HepG2 (cell line): ENCODE data around the gene RICTOR. TPM values are rescaled to one million over a fixed set of nuclear protein-coding genes. Genes with fewer than 3 reads are reported as not detected.

Experiments
- ATAC-seq: fragments of 200-7000 bp; cut with Tn5 transposase; 3 replicates; pipeline ENCODE4 v1.9.1; 2020; ENCODE audit warnings: mild to moderate bottlenecking, moderate library complexity
- BruUV-seq: library from RNA; stranded (reverse); fragments of 400-500 nt; replicated peaks from 2 replicates; lab custom pipeline; 2021; lab: Mats Ljungman, UMichigan
- CTCF ChIA-PET: fragments of 300-600 bp; formaldehyde crosslinking; extraction: SDS; loops from one replicate; lab custom pipeline; 2021; ENCODE audit warnings: low total read pairs, inconsistent platforms, low intra/inter-chr PET ratio; lab: Yijun Ruan, JAX
- POLR2A ChIA-PET: fragments of 350-600 bp; sonication (Branson Sonifier 250); formaldehyde crosslinking; loops from one replicate; lab custom pipeline; 2020; ENCODE audit warnings: antibody characterized with exemption, inconsistent platforms; lab: Yijun Ruan, JAX
- DNase-seq: peaks from one replicate; pipeline ENCODE4 v3.0.0-alpha.2; 2015; ENCODE audit warnings: low spot score
- FAIRE-seq: peaks from 3 replicates; lab custom pipeline; 2011; peaks lifted over from hg19 to GRCh38; lab: Jason Lieb, UNC
- H2AFZ ChIP-seq: one replicate; pipeline ENCODE4 v1.6.1; 2011; ENCODE audit warnings: low read length, inconsistent platforms
- H3K27ac ChIP-seq: fragments of 300-600 bp; 3 replicates; pipeline ENCODE4 v1.8.0; 2011; ENCODE audit warnings: mixed run types, mild to moderate bottlenecking, mixed read lengths, low read length, inconsistent platforms; ENCODE audit not compliant: insufficient read depth; ENCODE audit errors: extremely low read length
- H3K27me3 ChIP-seq, 2 experiments: fragments of 200-600 bp in 1 of 2; 2 replicates in 1 of 2; 3 replicates in 1 of 2; pipeline versions ENCODE4 v1.6.0 to v1.8.0; 2011; ENCODE audit warnings: low read length in 2 of 2, mild to moderate bottlenecking in 2 of 2, moderate library complexity in 2 of 2, inconsistent platforms in 1 of 2; ENCODE audit not compliant: insufficient read depth in 2 of 2, control insufficient read depth in 1 of 2
- H3K36me3 ChIP-seq, 2 experiments: fragments of 200-600 bp in 1 of 2; replicated peaks in 1 of 2; 2 replicates in 1 of 2; 3 replicates in 1 of 2; pipeline versions ENCODE4 v1.5.1 to v1.8.0; 2011; ENCODE audit warnings: low read length in 2 of 2, inconsistent platforms in 1 of 2; ENCODE audit not compliant: insufficient read depth in 2 of 2, control insufficient read depth in 1 of 2
- H3K4me1 ChIP-seq: 2 replicates; pipeline ENCODE4 v1.5.1; 2012; ENCODE audit warnings: low read length, inconsistent platforms; ENCODE audit not compliant: insufficient read depth
- H3K4me2 ChIP-seq: 2 replicates; pipeline ENCODE4 v1.6.0; 2011; ENCODE audit warnings: low read depth, low read length, inconsistent platforms
- H3K4me3 ChIP-seq, 3 experiments: fragments of 200-600 bp in 1 of 3; sonication (generic), shearing (Covaris generic) in 1 of 3; replicated peaks in 1 of 3; 2 replicates each; pipeline ENCODE4 v1.5.1; 2011 to 2016; ENCODE audit warnings: low read length in 3 of 3, inconsistent platforms in 2 of 3, low read depth in 2 of 3, mild to moderate bottlenecking in 2 of 3, control low read depth in 1 of 3, mixed read lengths in 1 of 3; ENCODE audit not compliant: insufficient read depth in 1 of 3
- H3K79me2 ChIP-seq: one replicate; pipeline ENCODE4 v1.6.1; 2011; ENCODE audit warnings: low read length, inconsistent platforms; ENCODE audit not compliant: insufficient read depth
- H3K9ac ChIP-seq: 2 replicates; pipeline ENCODE4 v1.6.0; 2011; ENCODE audit warnings: mild to moderate bottlenecking, low read depth, low read length, inconsistent platforms; ENCODE audit not compliant: insufficient read depth
- H3K9me3 ChIP-seq: 2 replicates; pipeline ENCODE4 v1.5.1; 2012; ENCODE audit warnings: mild to moderate bottlenecking, low read length
- H4K20me1 ChIP-seq: 2 replicates; pipeline ENCODE4 v1.6.0; 2011; ENCODE audit warnings: inconsistent platforms, mild to moderate bottlenecking, low read length, moderate library complexity; ENCODE audit not compliant: insufficient read depth
- ATM ChIP-seq: fragments of 450-650 bp; IDR thresholded peaks from 2 replicates; pipeline ENCODE4 v1.7.1; 2017; ENCODE audit warnings: mild to moderate bottlenecking, borderline replicate concordance
- BCL6 ChIP-seq: IDR thresholded peaks from 2 replicates; pipeline ENCODE4 v1.6.1; 2016; ENCODE audit warnings: missing genetic modification reagents, missing compliant biosample characterization
- CEBPB ChIP-seq: IDR thresholded peaks from 2 replicates; pipeline ENCODE4 v1.6.1; 2011; ENCODE audit warnings: low read depth, low read length, improper control_type of control experiment, borderline replicate concordance
- CREM ChIP-seq, 2 experiments: sonication (generic) in 1 of 2; formaldehyde crosslinking in 1 of 2; IDR thresholded peaks; 2 replicates each; pipeline versions ENCODE4 v1.4.0 to v1.6.1; 2016 to 2020; ENCODE audit warnings: antibody characterized with exemption in 1 of 2, mild to moderate bottlenecking in 1 of 2, missing genetic modification reagents in 1 of 2
- EED ChIP-seq: sonication (generic); formaldehyde crosslinking; IDR thresholded peaks from 2 replicates; pipeline ENCODE4 v1.5.0; 2020; ENCODE audit warnings: mild to moderate bottlenecking, missing genetic modification reagents
- KDM1A ChIP-seq: IDR thresholded peaks from 2 replicates; pipeline ENCODE4 v1.6.1; 2016; ENCODE audit warnings: missing compliant biosample characterization
- KDM4B ChIP-seq: sonication (generic); formaldehyde crosslinking; IDR thresholded peaks from 2 replicates; pipeline ENCODE4 v1.4.0; 2020; ENCODE audit warnings: missing genetic modification reagents
- MAFF ChIP-seq: IDR thresholded peaks from 2 replicates; pipeline ENCODE4 v1.6.1; 2011; ENCODE audit warnings: low read depth, low read length, improper control_type of control experiment
- MAFK ChIP-seq, 2 experiments: IDR thresholded peaks in 1 of 2; conservative IDR thresholded peaks in 1 of 2; 2 replicates each; pipeline ENCODE4 v1.6.1; 2011; ENCODE audit warnings: improper control_type of control experiment in 2 of 2, low read length in 2 of 2
- NR3C1 ChIP-seq: sonication (generic); formaldehyde crosslinking; IDR thresholded peaks from 2 replicates; pipeline ENCODE4 v1.4.0; 2020; ENCODE audit warnings: missing genetic modification reagents
- THYN1 ChIP-seq: sonication (generic); formaldehyde crosslinking; IDR thresholded peaks from 2 replicates; pipeline ENCODE4 v1.8.1; 2023; ENCODE audit warnings: low read depth, mild to moderate bottlenecking, moderate library complexity, missing genetic modification reagents, borderline replicate concordance
- YY1 ChIP-seq: IDR thresholded peaks from 2 replicates; pipeline ENCODE4 v1.6.1; 2011; ENCODE audit warnings: low read length, low read depth, moderate library complexity, mild to moderate bottlenecking; ENCODE audit not compliant: insufficient read depth, insufficient replicate concordance
- ZNF747 ChIP-seq: sonication (generic); formaldehyde crosslinking; IDR thresholded peaks from 2 replicates; pipeline ENCODE4 v1.8.1; 2023; ENCODE audit warnings: missing genetic modification reagents, mild to moderate bottlenecking, borderline replicate concordance
- ZNF773 ChIP-seq: sonication (generic); formaldehyde crosslinking; IDR thresholded peaks from 2 replicates; pipeline ENCODE4 v1.4.0; 2020; ENCODE audit warnings: missing genetic modification reagents, borderline replicate concordance
- WGBS: methylation state at CpG from one replicate; pipeline ENCODE4 v1.1.6; 2017; ENCODE audit warnings: low lambda C conversion rate; 5-methylcytosine and 5-hydroxymethylcytosine counted together
- in situ Hi-C: cut with HindIII; loops from 2 replicates; pipeline ENCODE4 v1.10.0; 2017; ENCODE audit warnings: low pct_unique_long_range_greater_than_20kb; ENCODE audit not compliant: extremely low pct_ligation_motif_present
- intact Hi-C: fragments of 100-400 bp; cut with micrococcal nuclease; formaldehyde crosslinking; loops from one replicate; pipeline ENCODE4 v1.10.0; 2022; ENCODE audit not compliant: unreplicated experiment
- polyA plus RNA-seq, 8 experiments: library from polyadenylated mRNA; depleted of rRNA in 3 of 8; stranded (reverse) in 7 of 8; unstranded in 1 of 8; fragments of >200 nt; fragmentation: Illumina TruSeq in 4 of 8; extraction: Trizol in 4 of 8; gene quantifications; 2 replicates each; pipeline versions ENCODE4 v1.2.1 to v1.2.3, GENCODE V29; 2011 to 2016; ENCODE audit warnings: low read depth in 4 of 8, missing spikeins in 1 of 8, mixed read lengths in 1 of 8; ENCODE audit not compliant: insufficient read depth in 1 of 8
- total RNA-seq, 5 experiments: library from RNA; depleted of rRNA; stranded (reverse); fragments of >200 nt; fragmentation: Illumina TruSeq; extraction: Trizol; gene quantifications; 2 replicates each; pipeline ENCODE4 v1.2.3, GENCODE V29; 2016; ENCODE audit warnings: low read depth in 1 of 5
- TF ChIP-seq, protein P1 (sequence below): sonication (generic); formaldehyde crosslinking; IDR thresholded peaks from 2 replicates; pipeline ENCODE4 v1.8.0; 2022; ENCODE audit warnings: low read depth, missing genetic modification reagents

Gene RICTOR
- total and polyA plus RNA-seq, 2 of the 13 experiments (the other 11 are each of a cell fraction or from before 2014, with no cell fraction given): 10.7 to 15.4 TPM

DNA sequence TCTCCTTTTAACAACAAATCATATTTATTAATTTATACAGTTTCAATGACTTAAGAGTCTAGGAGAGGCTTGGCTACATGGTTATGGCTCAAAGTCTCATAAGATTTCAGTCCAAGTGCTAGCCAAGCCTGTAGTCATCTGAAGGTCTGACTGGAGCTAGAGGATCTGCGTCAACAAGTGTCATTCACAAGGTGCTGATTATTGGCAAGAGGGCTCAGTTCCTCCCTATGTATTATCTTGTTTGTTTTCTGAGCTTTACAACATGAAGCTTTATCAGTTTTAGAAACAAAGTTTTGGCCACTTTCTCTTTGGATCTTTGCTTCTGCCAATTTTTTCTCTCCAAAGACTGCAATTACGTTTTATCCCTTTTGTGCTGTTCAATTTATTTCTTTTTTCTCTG is 94.7 kb downstream of the RICTOR start (continued):
- TF ChIP-seq KDM1A (CRISPR knock-in tag): no peak

DNA sequence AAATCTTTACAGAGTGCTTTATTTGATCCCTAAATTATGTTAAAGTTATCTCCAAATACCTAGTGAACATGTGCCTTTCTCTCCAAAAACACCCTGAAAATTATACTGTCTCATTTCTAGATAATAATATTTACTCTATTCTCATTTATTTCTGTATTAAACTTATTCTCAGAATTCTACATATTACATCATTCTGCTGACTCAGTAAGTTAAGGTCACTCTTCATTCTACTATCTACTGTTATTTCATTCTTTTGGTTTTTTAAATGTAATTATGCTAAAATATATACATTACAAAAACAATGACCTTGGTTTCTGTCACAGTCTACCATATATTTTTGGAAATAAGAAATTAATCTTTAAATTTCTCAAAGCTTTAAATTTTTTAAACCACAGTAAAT is 96.2 kb downstream of the RICTOR start:
- intact Hi-C loops: no loop called here
- DNase-seq: no peak
- no peak overlapping the region for H2AFZ ChIP-seq
- no peak overlapping the region for H3K9ac ChIP-seq
- no peaks in the 10 kb centered on the region for H3K79me2 ChIP-seq
- FAIRE-seq: no peak
- in situ Hi-C loops: no loop called here
- CTCF ChIA-PET: no interaction called here
- POLR2A ChIA-PET: no interaction called here
- no peaks in the 10 kb centered on the region for H3K4me1 ChIP-seq
- no peak for ATAC-seq
- H4K20me1 ChIP-seq: no peaks in the 10 kb centered on the region
- BruUV-seq: no TSS peak
- no peak overlapping the region for H3K27ac ChIP-seq
- no peaks in the 10 kb centered on the region for H3K27me3 ChIP-seq
- H3K4me2 ChIP-seq: no peak overlapping the region
- no peak for TF ChIP-seq YY1
- peak; percentile 72 to 91 for TF ChIP-seq MAFK (conservative IDR thresholded peaks at IDR 0.05 in 1 of 2, IDR thresholded peaks at IDR 0.05 in 1 of 2; ENCODE audit: low read length in 2 of 2)
- peak; percentile 63; the same call in 1 of the 2 replicates for TF ChIP-seq MAFF
- H3K4me3 ChIP-seq: no peak overlapping the region
- peaks cover 0 to 26% of the 10 kb centered on the region in 2 experiments; a peak in 3 of 5 replicates for H3K36me3 ChIP-seq
- H3K9me3 ChIP-seq: no peaks in the 10 kb centered on the region

DNA sequence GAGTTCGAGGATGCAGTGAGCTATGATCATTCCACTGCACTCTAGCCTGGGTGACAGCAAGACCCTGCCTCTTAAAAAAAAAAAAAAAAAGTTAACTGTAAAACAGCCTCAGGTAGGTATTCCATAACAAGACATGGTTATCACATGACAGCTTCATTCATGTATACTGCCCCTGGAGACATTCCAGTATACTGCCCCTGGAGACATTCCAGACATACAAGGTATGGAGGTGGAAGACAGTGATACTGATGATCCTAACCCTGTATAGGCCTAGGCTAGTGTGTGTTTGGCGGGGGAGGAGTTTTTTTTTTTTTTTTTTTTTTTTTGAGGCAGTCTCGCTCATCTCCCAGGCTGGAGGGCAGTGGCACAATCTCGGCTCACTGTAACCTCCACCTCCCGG is 105.5 kb downstream of the RICTOR start:
- CTCF ChIA-PET: no interaction called here
- no TSS peak for BruUV-seq
- TF ChIP-seq ATM: no peak
- TF ChIP-seq, protein P1, sequence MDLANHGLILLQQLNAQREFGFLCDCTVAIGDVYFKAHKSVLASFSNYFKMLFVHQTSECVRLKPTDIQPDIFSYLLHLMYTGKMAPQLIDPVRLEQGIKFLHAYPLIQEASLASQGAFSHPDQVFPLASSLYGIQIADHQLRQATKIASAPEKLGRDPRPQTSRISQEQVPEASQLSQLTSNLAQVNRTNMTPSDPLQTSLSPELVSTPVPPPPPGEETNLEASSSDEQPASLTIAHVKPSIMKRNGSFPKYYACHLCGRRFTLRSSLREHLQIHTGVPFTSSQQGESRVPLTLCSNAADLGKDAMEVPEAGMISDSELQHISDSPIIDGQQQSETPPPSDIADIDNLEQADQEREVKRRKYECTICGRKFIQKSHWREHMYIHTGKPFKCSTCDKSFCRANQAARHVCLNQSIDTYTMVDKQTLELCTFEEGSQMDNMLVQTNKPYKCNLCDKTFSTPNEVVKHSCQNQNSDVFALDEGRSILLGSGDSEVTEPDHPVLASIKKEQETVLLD (CRISPR knock-in tag): no peak
- TF ChIP-seq NR3C1 (CRISPR knock-in tag): no peak
- no peak for TF ChIP-seq BCL6
- no peak for TF ChIP-seq THYN1
- no peak for TF ChIP-seq KDM4B (CRISPR knock-in tag)
- no peak for TF ChIP-seq CREM (IDR thresholded peaks at IDR 0.05)
- no peak for TF ChIP-seq CREM (CRISPR knock-in tag; IDR thresholded peaks at IDR 0.05)
- TF ChIP-seq ZNF747 (CRISPR knock-in tag): no peak
- TF ChIP-seq EED: no peak
- no peak for TF ChIP-seq CEBPB
- no peak for TF ChIP-seq ZNF773 (CRISPR knock-in tag)

More for the DNA sequence above, 105.5 kb downstream of the RICTOR start:
- Histone ChIP-seq H3K79me2 (no peaks in the 10 kb centered on the region), H3K36me3 (peaks cover 0 to 30% of the 10 kb centered on the region in 2 experiments; a peak in 3 of 5 replicates), H3K27me3 (no peaks in the 10 kb centered on the region), H3K4me2 (no peak overlapping the region), H3K9me3 (no peaks in the 10 kb centered on the region), H3K27ac (no peak overlapping the region), H3K4me1 (no peaks in the 10 kb centered on the region; the same call in 1 of the 2 replicates), H2AFZ (no peak overlapping the region), H4K20me1 (no peaks in the 10 kb centered on the region), H3K9ac (no peak overlapping the region), H3K4me3 (no peak overlapping the region)
- 91% methylated on average over 5 of the region's 5 CpGs for WGBS
- DNase-seq (no peak), FAIRE-seq (no peak), ATAC-seq (peak; percentile 53)
- POLR2A ChIA-PET: no interaction called here
- in situ Hi-C loops (no loop called here), intact Hi-C loops (no loop called here)
